HepG2 (cell line): ENCODE results near the gene SYT17. TPM values are rescaled to one million over a fixed set of nuclear protein-coding genes. Genes with fewer than 3 reads are reported as not detected.

Experiments
- GABPB1 ChIP-seq: IDR thresholded peaks from 2 replicates; pipeline ENCODE4 v1.6.1; 2016; ENCODE audit warnings: mild to moderate bottlenecking, missing genetic modification reagents, moderate library complexity, missing compliant biosample characterization
- HIVEP1 ChIP-seq: sonication (generic); formaldehyde crosslinking; IDR thresholded peaks from 2 replicates; pipeline ENCODE4 v1.4.0; 2020; ENCODE audit warnings: mild to moderate bottlenecking, missing genetic modification reagents
- IKZF4 ChIP-seq: sonication (generic); formaldehyde crosslinking; IDR thresholded peaks from 2 replicates; pipeline ENCODE4 v1.5.1; 2020; ENCODE audit warnings: borderline replicate concordance, mild to moderate bottlenecking, low read depth, missing genetic modification reagents; ENCODE audit errors: not compliant biosample characterization
- MAZ ChIP-seq, 2 experiments: sonication (generic) in 1 of 2; formaldehyde crosslinking in 1 of 2; IDR thresholded peaks; 2 replicates each; pipeline versions ENCODE4 v1.5.0 to v1.6.1; 2012 to 2020; ENCODE audit warnings: low read depth in 2 of 2, mild to moderate bottlenecking in 2 of 2, borderline replicate concordance in 1 of 2, improper control_type of control experiment in 1 of 2, low read length in 1 of 2, missing genetic modification reagents in 1 of 2, moderate library complexity in 1 of 2
- RARA ChIP-seq: IDR thresholded peaks from 2 replicates; pipeline ENCODE4 v1.6.1; 2016; ENCODE audit warnings: missing genetic modification reagents, missing compliant biosample characterization
- RBFOX2 ChIP-seq: fragments of 200-400 bp; formaldehyde crosslinking; IDR thresholded peaks from 2 replicates; pipeline ENCODE4 v1.6.1; 2017; ENCODE audit warnings: low read depth, mild to moderate bottlenecking, low read length
- SRSF9 ChIP-seq: fragments of 200-400 bp; formaldehyde crosslinking; IDR thresholded peaks from 2 replicates; pipeline ENCODE4 v1.6.1; 2018; ENCODE audit warnings: borderline replicate concordance, mild to moderate bottlenecking, low read depth, low read length; ENCODE audit not compliant: insufficient read depth, poor library complexity, severe bottlenecking
- STAT5B ChIP-seq: sonication (generic); formaldehyde crosslinking; IDR thresholded peaks from 2 replicates; pipeline ENCODE4 v1.4.0; 2020; ENCODE audit warnings: missing genetic modification reagents
- ZFAT ChIP-seq: sonication (generic); formaldehyde crosslinking; conservative IDR thresholded peaks from 2 replicates; pipeline ENCODE4 v1.8.1; 2023; ENCODE audit warnings: missing genetic modification reagents, inconsistent platforms
- ZFP82 ChIP-seq: sonication (generic); formaldehyde crosslinking; IDR thresholded peaks from 2 replicates; pipeline ENCODE4 v1.5.1; 2020; ENCODE audit warnings: mild to moderate bottlenecking, missing genetic modification reagents, borderline replicate concordance
- ZNF614 ChIP-seq: IDR thresholded peaks from 2 replicates; pipeline ENCODE4 v1.6.1; 2018; ENCODE audit warnings: missing biosample characterization, missing genetic modification reagents, inconsistent platforms, borderline replicate concordance
- ZNF619 ChIP-seq: sonication (generic); formaldehyde crosslinking; IDR thresholded peaks from 2 replicates; pipeline ENCODE4 v1.4.0; 2020; ENCODE audit warnings: mild to moderate bottlenecking, missing genetic modification reagents
- ZNF629 ChIP-seq: sonication (generic); formaldehyde crosslinking; conservative IDR thresholded peaks from 2 replicates; pipeline ENCODE4 v1.5.0; 2020; ENCODE audit warnings: missing genetic modification reagents
- ZNF878 ChIP-seq: sonication (generic); formaldehyde crosslinking; IDR thresholded peaks from 2 replicates; pipeline ENCODE4 v1.8.1; 2023; ENCODE audit warnings: mild to moderate bottlenecking, missing genetic modification reagents, moderate library complexity
- ZSCAN22 ChIP-seq: sonication (generic); formaldehyde crosslinking; IDR thresholded peaks from 2 replicates; pipeline ENCODE4 v1.4.0; 2020; ENCODE audit warnings: mild to moderate bottlenecking, missing genetic modification reagents
- polyA plus RNA-seq, 8 experiments: library from polyadenylated mRNA; depleted of rRNA in 3 of 8; stranded (reverse) in 7 of 8; unstranded in 1 of 8; fragments of >200 nt; fragmentation: Illumina TruSeq in 4 of 8; extraction: Trizol in 4 of 8; gene quantifications; 2 replicates each; pipeline versions ENCODE4 v1.2.1 to v1.2.3, GENCODE V29; 2011 to 2016; ENCODE audit warnings: low read depth in 4 of 8, missing spikeins in 1 of 8, mixed read lengths in 1 of 8; ENCODE audit not compliant: insufficient read depth in 1 of 8
- total RNA-seq, 5 experiments: library from RNA; depleted of rRNA; stranded (reverse); fragments of >200 nt; fragmentation: Illumina TruSeq; extraction: Trizol; gene quantifications; 2 replicates each; pipeline ENCODE4 v1.2.3, GENCODE V29; 2016; ENCODE audit warnings: low read depth in 1 of 5
- TF ChIP-seq, protein P1 (sequence below): sonication (generic); formaldehyde crosslinking; IDR thresholded peaks from 2 replicates; pipeline ENCODE4 v1.5.1; 2020; ENCODE audit warnings: mild to moderate bottlenecking, missing genetic modification reagents, borderline replicate concordance
- TF ChIP-seq, protein P2 (sequence below): sonication (generic); formaldehyde crosslinking; IDR thresholded peaks from 2 replicates; pipeline ENCODE4 v1.5.0; 2020; ENCODE audit warnings: mild to moderate bottlenecking, missing genetic modification reagents, moderate library complexity
- TF ChIP-seq, protein P3 (sequence below): sonication (generic); formaldehyde crosslinking; IDR thresholded peaks from 2 replicates; pipeline ENCODE4 v1.4.0; 2020; ENCODE audit warnings: missing genetic modification reagents, borderline replicate concordance
- TF ChIP-seq, protein P4 (sequence below): sonication (generic); formaldehyde crosslinking; IDR thresholded peaks from 2 replicates; pipeline ENCODE4 v1.8.1; 2023; ENCODE audit warnings: mild to moderate bottlenecking, moderate library complexity, missing genetic modification reagents

SYT17 gene
- total and polyA plus RNA-seq, 2 of the 13 experiments (the other 11 are each of a cell fraction or from before 2014, with no cell fraction given): 0.44 TPM; not detected in 1

DNA sequence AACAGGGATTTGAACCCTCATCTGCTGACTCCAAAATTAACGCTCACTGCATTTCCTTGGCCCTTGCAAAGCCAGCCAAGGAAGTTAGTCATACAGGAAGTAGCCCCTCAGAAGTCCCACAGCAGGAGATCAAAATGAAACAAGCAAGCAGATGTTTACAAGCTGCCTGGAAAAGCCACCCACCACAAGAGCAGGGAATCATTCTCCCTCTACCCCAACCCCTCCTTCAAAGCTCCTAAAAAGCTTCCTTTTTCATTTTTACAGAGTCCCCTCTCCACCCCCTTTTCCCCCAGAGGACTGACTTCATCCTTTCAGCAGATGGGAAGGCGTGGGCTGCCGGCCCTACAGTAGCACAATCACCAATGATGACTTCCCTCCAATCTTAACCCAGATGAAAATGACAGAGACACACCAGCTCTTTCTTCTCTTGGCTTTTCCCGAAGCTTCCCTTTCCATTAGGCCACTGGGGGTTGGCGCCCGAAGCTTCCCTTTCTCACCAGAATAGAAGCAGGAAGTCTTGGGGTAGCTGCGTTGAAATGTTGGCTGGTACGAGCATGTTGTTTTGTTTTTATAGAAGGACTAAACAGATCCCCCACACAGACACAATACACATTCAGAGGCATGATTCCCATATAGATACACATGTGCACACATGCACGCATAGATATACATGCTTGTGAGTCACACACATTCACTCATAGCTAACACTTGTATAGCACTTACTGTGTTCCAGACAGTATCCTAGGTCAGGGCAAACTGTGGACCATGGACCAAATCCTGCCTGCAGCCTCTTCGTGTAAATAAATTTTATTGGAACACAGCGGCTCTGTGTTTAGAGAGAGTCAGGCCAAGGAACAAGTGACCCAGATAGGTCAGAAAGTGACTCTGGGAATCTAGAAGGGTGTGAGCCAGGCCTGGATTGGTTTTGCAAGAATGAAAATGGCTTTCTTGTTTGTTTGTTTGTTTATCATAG lies 36.9 kb upstream of the SYT17 start (continued):
- TF ChIP-seq, protein P1, sequence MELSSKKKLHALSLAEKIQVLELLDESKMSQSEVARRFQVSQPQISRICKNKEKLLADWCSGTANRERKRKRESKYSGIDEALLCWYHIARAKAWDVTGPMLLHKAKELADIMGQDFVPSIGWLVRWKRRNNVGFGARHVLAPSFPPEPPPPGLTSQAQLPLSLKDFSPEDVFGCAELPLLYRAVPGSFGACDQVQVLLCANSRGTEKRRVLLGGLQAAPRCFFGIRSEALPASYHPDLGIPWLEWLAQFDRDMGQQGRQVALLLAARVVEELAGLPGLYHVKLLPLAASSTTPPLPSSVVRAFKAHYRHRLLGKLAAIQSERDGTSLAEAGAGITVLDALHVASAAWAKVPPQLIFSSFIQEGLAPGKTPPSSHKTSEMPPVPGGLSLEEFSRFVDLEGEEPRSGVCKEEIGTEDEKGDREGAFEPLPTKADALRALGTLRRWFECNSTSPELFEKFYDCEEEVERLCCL (CRISPR knock-in tag): no peak
- TF ChIP-seq, protein P2, sequence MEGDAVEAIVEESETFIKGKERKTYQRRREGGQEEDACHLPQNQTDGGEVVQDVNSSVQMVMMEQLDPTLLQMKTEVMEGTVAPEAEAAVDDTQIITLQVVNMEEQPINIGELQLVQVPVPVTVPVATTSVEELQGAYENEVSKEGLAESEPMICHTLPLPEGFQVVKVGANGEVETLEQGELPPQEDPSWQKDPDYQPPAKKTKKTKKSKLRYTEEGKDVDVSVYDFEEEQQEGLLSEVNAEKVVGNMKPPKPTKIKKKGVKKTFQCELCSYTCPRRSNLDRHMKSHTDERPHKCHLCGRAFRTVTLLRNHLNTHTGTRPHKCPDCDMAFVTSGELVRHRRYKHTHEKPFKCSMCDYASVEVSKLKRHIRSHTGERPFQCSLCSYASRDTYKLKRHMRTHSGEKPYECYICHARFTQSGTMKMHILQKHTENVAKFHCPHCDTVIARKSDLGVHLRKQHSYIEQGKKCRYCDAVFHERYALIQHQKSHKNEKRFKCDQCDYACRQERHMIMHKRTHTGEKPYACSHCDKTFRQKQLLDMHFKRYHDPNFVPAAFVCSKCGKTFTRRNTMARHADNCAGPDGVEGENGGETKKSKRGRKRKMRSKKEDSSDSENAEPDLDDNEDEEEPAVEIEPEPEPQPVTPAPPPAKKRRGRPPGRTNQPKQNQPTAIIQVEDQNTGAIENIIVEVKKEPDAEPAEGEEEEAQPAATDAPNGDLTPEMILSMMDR: no peak
- TF ChIP-seq IKZF4 (no peak), ZSCAN22 (CRISPR knock-in tag) (no peak), ZNF614 (no peak), SRSF9 (no peak), STAT5B (CRISPR knock-in tag) (no peak), HIVEP1 (no peak), ZNF878 (CRISPR knock-in tag) (no peak), RARA (CRISPR knock-in tag) (no peak; the same call in 1 of the 2 replicates), GABPB1 (CRISPR knock-in tag) (no peak), ZNF619 (no peak), ZFP82 (CRISPR knock-in tag) (no peak), ZFAT (CRISPR knock-in tag) (no peak), RBFOX2 (no peak), MAZ (IDR thresholded peaks at IDR 0.05; ENCODE audit: borderline replicate concordance, low read depth, low read length) (no peak), MAZ (CRISPR knock-in tag; IDR thresholded peaks at IDR 0.05; ENCODE audit: low read depth) (no peak), ZNF629 (no peak)
- TF ChIP-seq, protein P3, sequence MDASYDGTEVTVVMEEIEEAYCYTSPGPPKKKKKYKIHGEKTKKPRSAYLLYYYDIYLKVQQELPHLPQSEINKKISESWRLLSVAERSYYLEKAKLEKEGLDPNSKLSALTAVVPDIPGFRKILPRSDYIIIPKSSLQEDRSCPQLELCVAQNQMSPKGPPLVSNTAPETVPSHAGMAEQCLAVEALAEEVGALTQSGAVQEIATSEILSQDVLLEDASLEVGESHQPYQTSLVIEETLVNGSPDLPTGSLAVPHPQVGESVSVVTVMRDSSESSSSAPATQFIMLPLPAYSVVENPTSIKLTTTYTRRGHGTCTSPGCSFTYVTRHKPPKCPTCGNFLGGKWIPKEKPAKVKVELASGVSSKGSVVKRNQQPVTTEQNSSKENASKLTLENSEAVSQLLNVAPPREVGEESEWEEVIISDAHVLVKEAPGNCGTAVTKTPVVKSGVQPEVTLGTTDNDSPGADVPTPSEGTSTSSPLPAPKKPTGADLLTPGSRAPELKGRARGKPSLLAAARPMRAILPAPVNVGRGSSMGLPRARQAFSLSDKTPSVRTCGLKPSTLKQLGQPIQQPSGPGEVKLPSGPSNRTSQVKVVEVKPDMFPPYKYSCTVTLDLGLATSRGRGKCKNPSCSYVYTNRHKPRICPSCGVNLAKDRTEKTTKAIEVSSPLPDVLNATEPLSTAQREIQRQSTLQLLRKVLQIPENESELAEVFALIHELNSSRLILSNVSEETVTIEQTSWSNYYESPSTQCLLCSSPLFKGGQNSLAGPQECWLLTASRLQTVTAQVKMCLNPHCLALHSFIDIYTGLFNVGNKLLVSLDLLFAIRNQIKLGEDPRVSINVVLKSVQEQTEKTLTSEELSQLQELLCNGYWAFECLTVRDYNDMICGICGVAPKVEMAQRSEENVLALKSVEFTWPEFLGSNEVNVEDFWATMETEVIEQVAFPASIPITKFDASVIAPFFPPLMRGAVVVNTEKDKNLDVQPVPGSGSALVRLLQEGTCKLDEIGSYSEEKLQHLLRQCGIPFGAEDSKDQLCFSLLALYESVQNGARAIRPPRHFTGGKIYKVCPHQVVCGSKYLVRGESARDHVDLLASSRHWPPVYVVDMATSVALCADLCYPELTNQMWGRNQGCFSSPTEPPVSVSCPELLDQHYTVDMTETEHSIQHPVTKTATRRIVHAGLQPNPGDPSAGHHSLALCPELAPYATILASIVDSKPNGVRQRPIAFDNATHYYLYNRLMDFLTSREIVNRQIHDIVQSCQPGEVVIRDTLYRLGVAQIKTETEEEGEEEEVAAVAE (CRISPR knock-in tag): no peak
- TF ChIP-seq, protein P4, sequence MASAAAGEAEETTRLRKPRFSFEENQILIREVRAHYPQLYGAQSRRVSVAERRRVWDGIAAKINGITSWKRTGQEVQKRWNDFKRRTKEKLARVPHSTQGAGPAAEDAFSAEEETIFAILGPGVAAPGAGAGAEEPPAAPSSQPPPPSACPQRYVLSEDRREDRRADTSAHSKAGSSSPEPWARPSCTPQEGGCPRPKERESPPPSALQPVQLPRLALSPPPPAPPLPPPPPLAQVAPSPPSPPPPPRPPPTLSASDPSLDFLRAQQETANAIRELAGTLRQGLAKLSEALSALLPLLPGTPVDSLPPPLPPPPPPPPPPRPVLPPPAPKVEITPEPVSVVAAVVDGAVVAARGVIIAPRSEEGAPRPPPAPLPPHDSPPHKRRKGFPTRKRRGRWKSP (CRISPR knock-in tag): no peak
